Kidney (tissue), 14 donors: Measurements from ENCODE around the gene DIDO1. TPM values are rescaled to one million over a fixed set of nuclear protein-coding genes. Genes with fewer than 3 reads are reported as not detected.

Experiments used
- DNase-seq, 5 donors: peaks; one replicate each; pipeline ENCODE4 v3.0.0-alpha.2; 2013 to 2020
- FAIRE-seq: peaks from 2 replicates; lab custom pipeline; 2012; peaks lifted over from hg19 to GRCh38; lab: Jason Lieb, UNC
- H3K27ac ChIP-seq, 2 donors: one replicate each; pipeline ENCODE4 v1.7.0; 2013; ENCODE audit warnings: low read depth in 2 of 2, low read length in 2 of 2, inconsistent platforms in 1 of 2
- H3K27me3 ChIP-seq: one replicate; pipeline ENCODE4 v1.7.1; 2013; ENCODE audit warnings: low read length, inconsistent platforms; ENCODE audit not compliant: control insufficient read depth, insufficient read depth
- H3K36me3 ChIP-seq, 3 donors: one replicate each; pipeline versions ENCODE4 v1.7.0 to v1.7.1; 2013; ENCODE audit warnings: low read length in 3 of 3, control low read depth in 1 of 3, inconsistent platforms in 1 of 3; ENCODE audit not compliant: insufficient read depth in 3 of 3, control insufficient read depth in 2 of 3
- H3K4me1 ChIP-seq, 3 donors: one replicate each; pipeline versions ENCODE4 v1.7.0 to v1.7.1; 2013; ENCODE audit warnings: low read length in 3 of 3, inconsistent platforms in 1 of 3, low read depth in 1 of 3; ENCODE audit not compliant: control insufficient read depth in 2 of 3, insufficient read depth in 2 of 3
- H3K4me3 ChIP-seq, 3 donors: one replicate each; pipeline versions ENCODE4 v1.7.0 to v1.8.1; 2013; ENCODE audit warnings: low read length in 3 of 3, control low read depth in 1 of 3, inconsistent platforms in 1 of 3
- H3K9ac ChIP-seq, 3 donors: one replicate each; pipeline versions ENCODE4 v1.7.0 to v1.7.1; 2013; ENCODE audit warnings: low read length in 3 of 3, control low read depth in 1 of 3, inconsistent platforms in 1 of 3
- H3K9me3 ChIP-seq, 3 donors: one replicate each; pipeline versions ENCODE4 v1.7.0 to v1.7.1; 2013; ENCODE audit warnings: low read length in 3 of 3, control low read depth in 1 of 3, inconsistent platforms in 1 of 3; ENCODE audit not compliant: control insufficient read depth in 2 of 3, insufficient read depth in 1 of 3
- intact Hi-C: fragments of 100-400 bp; cut with DNase I; formaldehyde crosslinking; loops from one replicate; pipeline ENCODE4 v1.11.1; 2022
- polyA plus RNA-seq: library from polyadenylated mRNA; stranded (reverse); fragments of 350-450 nt; fragmentation: Illumina TruSeq; extraction: RNeasy Lipid Tissue Mini Kit (QIAGEN cat#74804); gene quantifications from one replicate; pipeline ENCODE4 v1.2.3, GENCODE V29; 2014; ENCODE audit warnings: low read depth, low replicate concordance; ENCODE audit not compliant: insufficient read depth
- total RNA-seq: library from RNA; stranded (reverse); fragmentation: NEBNext Ultra II Directional; extraction: Animal tissue kit (Norgen Biotek cat#: 25700); gene quantifications from one replicate; pipeline ENCODE4 v1.2.1, GENCODE V29; 2021
- TF ChIP-seq, protein P1 (sequence below): IDR thresholded peaks from 3 replicates; pipeline ENCODE4 v1.5.1; 2012; ENCODE audit warnings: mild to moderate bottlenecking, moderate library complexity, borderline replicate concordance; ENCODE audit not compliant: insufficient read depth; ENCODE audit errors: extremely low read depth
- donor health status: control.
- donor health status: control.
- donor health status: control.
- donor health status: control.
- donor health status: control.
- donor health status: DM: yes; HTN: yes; CAD: no.
- donor health status: Normal renal cell carcinoma (clear cell type).

Gene DIDO1
- total and polyA plus RNA-seq, 2 donors from 2014 or later: 23.0 to 67.9 TPM

GRCh38 chr20:62907384-62908317, 18.7 kb downstream of the DIDO1 start:
- Histone ChIP-seq H3K36me3 (peaks cover 18 to 77% (median 74%) of the 10 kb centered on the region in 3 donors), H3K4me1 (no peaks in the 10 kb centered on the region), H3K4me3 (no peak overlapping the region), H3K27ac (no peak overlapping the region), H3K27me3 (no peaks in the 10 kb centered on the region), H3K9ac (no peak overlapping the region), H3K9me3 (no peaks in the 10 kb centered on the region)
- DNase-seq (no peak), FAIRE-seq (no peak)
- TF ChIP-seq, protein P1, sequence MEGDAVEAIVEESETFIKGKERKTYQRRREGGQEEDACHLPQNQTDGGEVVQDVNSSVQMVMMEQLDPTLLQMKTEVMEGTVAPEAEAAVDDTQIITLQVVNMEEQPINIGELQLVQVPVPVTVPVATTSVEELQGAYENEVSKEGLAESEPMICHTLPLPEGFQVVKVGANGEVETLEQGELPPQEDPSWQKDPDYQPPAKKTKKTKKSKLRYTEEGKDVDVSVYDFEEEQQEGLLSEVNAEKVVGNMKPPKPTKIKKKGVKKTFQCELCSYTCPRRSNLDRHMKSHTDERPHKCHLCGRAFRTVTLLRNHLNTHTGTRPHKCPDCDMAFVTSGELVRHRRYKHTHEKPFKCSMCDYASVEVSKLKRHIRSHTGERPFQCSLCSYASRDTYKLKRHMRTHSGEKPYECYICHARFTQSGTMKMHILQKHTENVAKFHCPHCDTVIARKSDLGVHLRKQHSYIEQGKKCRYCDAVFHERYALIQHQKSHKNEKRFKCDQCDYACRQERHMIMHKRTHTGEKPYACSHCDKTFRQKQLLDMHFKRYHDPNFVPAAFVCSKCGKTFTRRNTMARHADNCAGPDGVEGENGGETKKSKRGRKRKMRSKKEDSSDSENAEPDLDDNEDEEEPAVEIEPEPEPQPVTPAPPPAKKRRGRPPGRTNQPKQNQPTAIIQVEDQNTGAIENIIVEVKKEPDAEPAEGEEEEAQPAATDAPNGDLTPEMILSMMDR: peak; percentile 14
- intact Hi-C loops: no loop called here

GRCh38 chr20:62906647-62907375, 19.5 kb downstream of the DIDO1 start:
- H3K9me3 ChIP-seq: no peaks in the 10 kb centered on the region
- H3K27me3 ChIP-seq: no peaks in the 10 kb centered on the region
- no peak for FAIRE-seq
- intact Hi-C loops: no loop called here
- H3K36me3 ChIP-seq: peaks cover 18 to 77% (median 72%) of the 10 kb centered on the region in 3 donors
- H3K4me3 ChIP-seq: no peak overlapping the region
- no peak overlapping the region for H3K27ac ChIP-seq
- TF ChIP-seq, protein P1: no peak
- DNase-seq: no peak
- no peaks in the 10 kb centered on the region for H3K4me1 ChIP-seq
- no peak overlapping the region for H3K9ac ChIP-seq

GRCh38 chr20:62906209-62906608, 20.1 kb downstream of the DIDO1 start:
- FAIRE-seq (no peak), DNase-seq (no peak)
- Histone ChIP-seq H3K4me1 (no peaks in the 10 kb centered on the region), H3K36me3 (peaks cover 18 to 72% (median 69%) of the 10 kb centered on the region in 3 donors), H3K27me3 (no peaks in the 10 kb centered on the region), H3K9ac (no peak overlapping the region), H3K4me3 (no peak overlapping the region), H3K27ac (no peak overlapping the region), H3K9me3 (no peaks in the 10 kb centered on the region)
- intact Hi-C loops: no loop called here
- TF ChIP-seq, protein P1: no peak
